Activated T-cell treated with anti-CD3 and anti-CD28 coated beads for 24 hours (primary cell): Measurements from ENCODE around the gene CD5L.

Experiments used
- DNase-seq: peaks from one replicate; pipeline ENCODE4 v3.0.0-alpha.2; 2020; ENCODE audit warnings: low read depth

The CD5L gene

GRCh38 chr1:157841708-157842107 lies at the start of gene CD5L:
Gene CD5L (minus strand): TSS chr1:157841808. CDS start chr1:157841701, 107 bp downstream.
- DNase-seq, result no peak

- DNase-seq, result no peak
Measured at GRCh38 chr1:157882580-157882979, 41.0 kb upstream of the CD5L start.

GRCh38 chr1:157880621-157881020 lies 39.0 kb upstream of the CD5L start:
- DNase-seq, result no peak

- DNase-seq, result no peak
Measured at GRCh38 chr1:157878059-157878458, 36.5 kb upstream of the CD5L start.

GRCh38 chr1:157870490-157870889 lies 28.9 kb upstream of the CD5L start:
- no peak for DNase-seq

GRCh38 chr1:157868654-157869053 lies 27.0 kb upstream of the CD5L start:
- no peak for DNase-seq

GRCh38 chr1:157862114-157863070 lies 20.8 kb upstream of the CD5L start:
- no peak for DNase-seq

GRCh38 chr1:157856538-157856937 lies 14.9 kb upstream of the CD5L start:
- DNase-seq, result no peak

- no peak for DNase-seq
Measured at GRCh38 chr1:157852476-157852875, 10.9 kb upstream of the CD5L start.

GRCh38 chr1:157849229-157849875 lies 7.7 kb upstream of the CD5L start:
- DNase-seq, result no peak

- DNase-seq, result no peak
Measured at GRCh38 chr1:157844089-157844830, 2.7 kb upstream of the CD5L start.

- DNase-seq, result no peak
Measured at GRCh38 chr1:157842939-157843338, 1.3 kb upstream of the CD5L start.

- DNase-seq, result no peak
Measured at GRCh38 chr1:157838966-157839365, 2.6 kb downstream of the CD5L start.

- DNase-seq, result no peak
Measured at GRCh38 chr1:157834430-157834829, 7.2 kb downstream of the CD5L start.

GRCh38 chr1:157833145-157833544 lies 8.5 kb downstream of the CD5L start:
- no peak for DNase-seq

- DNase-seq, result no peak
Measured at GRCh38 chr1:157831968-157832626, 9.5 kb downstream of the CD5L start.

- DNase-seq, result no peak
Measured at GRCh38 chr1:157830887-157831286, 10.7 kb downstream of the CD5L start.

GRCh38 chr1:157829711-157830110 lies 11.9 kb downstream of the CD5L start:
- no peak for DNase-seq

- DNase-seq, result no peak
Measured at GRCh38 chr1:157829210-157829609, 12.4 kb downstream of the CD5L start.

GRCh38 chr1:157820299-157820698 lies 21.3 kb downstream of the CD5L start:
- DNase-seq, result no peak

- DNase-seq, result no peak
Measured at GRCh38 chr1:157819896-157820295, 21.7 kb downstream of the CD5L start, which contains the start of gene FCRL1. Gene FCRL1 (minus strand): TSS chr1:157820120. CDS start chr1:157820037, 83 bp downstream.

- DNase-seq, result no peak
Measured at GRCh38 chr1:157819215-157819614, 22.4 kb downstream of the CD5L start.
